Activated gamma-delta T cell treated with anti-CD3 and anti-CD28 coated beads, Interleukin-2, amount 50 U/mL, for 16 hours (primary cell): ENCODE measurements around the gene PIK3CD.
"Not testable (repeated sequence)": the region's sequence is repeated elsewhere in the genome, so short reads cannot be mapped to it uniquely, and the experiment has no call there.

Experiments used
- DNase-seq: peaks from one replicate; pipeline ENCODE4 v3.0.0-alpha.2; 2020; ENCODE audit warnings: low read depth

Gene PIK3CD

GRCh38 chr1:9654834-9655723 lies 3.5 kb downstream of the PIK3CD start:
- peak; percentile 41 for DNase-seq

GRCh38 chr1:9655836-9656235 lies 4.3 kb downstream of the PIK3CD start:
- DNase-seq, result no peak

- no peak for DNase-seq
Observed at GRCh38 chr1:9657521-9658032, 6.0 kb downstream of the PIK3CD start.

GRCh38 chr1:9658199-9658598 lies 6.7 kb downstream of the PIK3CD start:
- DNase-seq, result no peak

- no peak for DNase-seq
Observed at GRCh38 chr1:9659328-9659727, 7.8 kb downstream of the PIK3CD start.

- DNase-seq, result no peak
Observed at GRCh38 chr1:9663257-9663656, 11.7 kb downstream of the PIK3CD start.

- no peak for DNase-seq
Observed at GRCh38 chr1:9665193-9665592, 13.7 kb downstream of the PIK3CD start.

- no peak for DNase-seq
Observed at GRCh38 chr1:9668080-9668479, 16.5 kb downstream of the PIK3CD start.

GRCh38 chr1:9670085-9670484 lies 18.6 kb downstream of the PIK3CD start:
- no peak for DNase-seq

- DNase-seq, result no peak
Observed at GRCh38 chr1:9671377-9672140, 20.0 kb downstream of the PIK3CD start.

- no peak for DNase-seq
Observed at GRCh38 chr1:9672444-9672843, 20.9 kb downstream of the PIK3CD start.

- DNase-seq, result no peak
Observed at GRCh38 chr1:9675393-9675792, 23.9 kb downstream of the PIK3CD start.

GRCh38 chr1:9676128-9676527 lies 24.6 kb downstream of the PIK3CD start:
- DNase-seq, result not testable (repeated sequence)

- DNase-seq, result no peak
Observed at GRCh38 chr1:9676815-9677393, 25.4 kb downstream of the PIK3CD start.

- DNase-seq, result no peak
Observed at GRCh38 chr1:9680091-9680490, 28.6 kb downstream of the PIK3CD start.

GRCh38 chr1:9680828-9681227 lies 29.3 kb downstream of the PIK3CD start:
- no peak for DNase-seq

GRCh38 chr1:9684801-9685200 lies 33.3 kb downstream of the PIK3CD start:
- DNase-seq, result no peak

GRCh38 chr1:9687120-9687873 lies 35.8 kb downstream of the PIK3CD start:
- DNase-seq, result peak; percentile 69

- no peak for DNase-seq
Observed at GRCh38 chr1:9687874-9688582, 36.5 kb downstream of the PIK3CD start.

- DNase-seq, result no peak
Observed at GRCh38 chr1:9688599-9688998, 37.1 kb downstream of the PIK3CD start.

GRCh38 chr1:9689011-9689706 lies 37.6 kb downstream of the PIK3CD start:
- peak; percentile 77 for DNase-seq
